Breast epithelium (tissue), 4 donors: ENCODE measurements around the gene RPL37A. TPM values are rescaled to one million over a fixed set of nuclear protein-coding genes. Genes with fewer than 3 reads are reported as not detected.

ENCODE experiments used
- DNase-seq, 2 donors: peaks; one replicate each; pipeline ENCODE4 v3.0.0-alpha.2; 2019; ENCODE audit warnings: low spot score in 2 of 2
- H3K27ac ChIP-seq, 2 donors: fragments of 200-600 bp; sonication (generic) in 1 of 2; one replicate each; pipeline ENCODE4 v1.5.1; 2016 to 2019; ENCODE audit warnings: mild to moderate bottlenecking in 1 of 2
- H3K27me3 ChIP-seq, 2 donors: fragments of 200-600 bp; sonication (generic) in 1 of 2; one replicate each; pipeline versions ENCODE4 v1.5.1 to v1.6.0; 2017 to 2019; ENCODE audit warnings: control low read depth in 1 of 2, mild to moderate bottlenecking in 1 of 2
- H3K36me3 ChIP-seq: fragments of 200-600 bp; one replicate; pipeline ENCODE4 v1.5.1; 2019
- H3K4me1 ChIP-seq, 2 donors: fragments of 200-600 bp; sonication (generic); one replicate each; pipeline ENCODE4 v1.5.1; 2016 to 2019; ENCODE audit warnings: control low read depth in 1 of 2
- H3K4me3 ChIP-seq, 3 donors: fragments of 200-600 bp; sonication (generic); 1 replicate in 2 of 3; 2 replicates in 1 of 3; pipeline ENCODE4 v1.5.1; 2016 to 2019; ENCODE audit warnings: mild to moderate bottlenecking in 3 of 3, moderate library complexity in 2 of 3
- H3K9me3 ChIP-seq, 2 donors: fragments of 200-600 bp; sonication (generic) in 1 of 2; one replicate each; pipeline ENCODE4 v1.5.1; 2016 to 2019; ENCODE audit warnings: control low read depth in 1 of 2
- POLR2A ChIP-seq: fragments of 450-650 bp; IDR thresholded peaks from one replicate; pipeline ENCODE4 v1.6.1; 2016; ENCODE audit warnings: antibody characterized with exemption, mild to moderate bottlenecking, moderate library complexity
- POLR2AphosphoS5 ChIP-seq, 3 donors: sonication (generic); formaldehyde crosslinking; IDR thresholded peaks; one replicate each; pipeline ENCODE4 v1.6.1; 2017; ENCODE audit warnings: antibody characterized with exemption in 3 of 3
- intact Hi-C: fragments of 100-400 bp; cut with DNase I; formaldehyde crosslinking; loops from one replicate; pipeline ENCODE4 v1.15.1; 2023; ENCODE audit warnings: low total_unique reads
- total RNA-seq, 3 donors: library from RNA; depleted of rRNA; stranded (reverse); fragments of >200 nt; gene quantifications; one replicate each; pipeline ENCODE4 v1.1.0, GENCODE V29; 2016
- TF ChIP-seq, protein P1 (sequence below), 3 donors: fragments of 450-650 bp; IDR thresholded peaks; one replicate each; pipeline ENCODE4 v1.5.1; 2016 to 2017; ENCODE audit warnings: antibody characterized with exemption in 3 of 3, mild to moderate bottlenecking in 3 of 3, moderate library complexity in 3 of 3

RPL37A gene
- total RNA-seq, 3 donors from 2014 or later: 1,604 to 2,277 (median 1,692) TPM

DNA sequence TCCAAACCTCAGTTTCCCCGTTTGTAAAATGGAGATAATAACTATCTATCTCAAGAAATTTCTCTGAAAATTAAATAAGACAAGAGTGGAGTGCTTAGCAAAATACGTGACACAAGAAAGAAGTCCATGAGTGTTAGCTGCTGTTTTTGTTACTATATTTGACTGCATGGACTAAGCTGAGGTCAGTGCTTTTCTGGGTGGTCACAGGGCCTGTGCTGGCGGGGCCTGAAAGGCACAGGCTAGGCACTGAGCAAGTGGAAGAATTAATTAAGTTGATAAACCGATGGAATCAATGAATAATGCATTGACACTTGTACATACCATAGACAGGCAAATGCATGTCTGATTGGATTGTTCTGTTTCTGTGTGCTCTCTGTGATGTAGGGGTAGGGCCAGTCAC lies 27.3 kb downstream of the RPL37A start:
- no peaks in the 10 kb centered on the region for H3K36me3 ChIP-seq

DNA sequence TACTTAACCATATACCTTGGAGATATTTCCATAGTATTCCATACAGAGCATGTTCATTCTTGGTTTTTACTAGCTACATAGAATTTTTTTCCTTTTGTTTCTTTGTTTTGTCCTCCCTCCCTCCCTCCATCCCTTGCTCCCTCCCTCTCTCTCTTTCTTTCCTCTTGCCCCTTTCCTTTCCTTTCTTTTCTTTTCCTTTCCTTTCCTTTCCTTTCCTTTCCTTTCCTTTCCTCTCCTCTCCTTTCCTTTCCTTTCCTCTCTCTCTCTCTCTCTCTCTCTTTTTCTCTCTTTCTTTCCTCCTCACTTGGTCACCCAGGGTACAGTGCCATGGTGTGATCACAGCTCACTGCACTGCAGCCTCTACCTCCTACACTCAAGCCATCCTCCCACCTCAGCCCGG lies 28.3 kb downstream of the RPL37A start:
- Histone ChIP-seq H3K9me3 (no peaks in the 10 kb centered on the region), H3K4me1 (no peaks in the 10 kb centered on the region), H3K36me3 (no peaks in the 10 kb centered on the region), H3K27ac (no peak overlapping the region), H3K4me3 (no peak overlapping the region), H3K27me3 (no peaks in the 10 kb centered on the region)
- intact Hi-C loops: loop anchor here (10.0 kb wide), 1 partner anchor 108 kb away; the partner anchor contains the start of gene IGFBP2
- no peak for DNase-seq
- TF ChIP-seq POLR2A (no peak), POLR2AphosphoS5 (IDR thresholded peaks at IDR 0.05) (no peak)
- TF ChIP-seq, protein P1, sequence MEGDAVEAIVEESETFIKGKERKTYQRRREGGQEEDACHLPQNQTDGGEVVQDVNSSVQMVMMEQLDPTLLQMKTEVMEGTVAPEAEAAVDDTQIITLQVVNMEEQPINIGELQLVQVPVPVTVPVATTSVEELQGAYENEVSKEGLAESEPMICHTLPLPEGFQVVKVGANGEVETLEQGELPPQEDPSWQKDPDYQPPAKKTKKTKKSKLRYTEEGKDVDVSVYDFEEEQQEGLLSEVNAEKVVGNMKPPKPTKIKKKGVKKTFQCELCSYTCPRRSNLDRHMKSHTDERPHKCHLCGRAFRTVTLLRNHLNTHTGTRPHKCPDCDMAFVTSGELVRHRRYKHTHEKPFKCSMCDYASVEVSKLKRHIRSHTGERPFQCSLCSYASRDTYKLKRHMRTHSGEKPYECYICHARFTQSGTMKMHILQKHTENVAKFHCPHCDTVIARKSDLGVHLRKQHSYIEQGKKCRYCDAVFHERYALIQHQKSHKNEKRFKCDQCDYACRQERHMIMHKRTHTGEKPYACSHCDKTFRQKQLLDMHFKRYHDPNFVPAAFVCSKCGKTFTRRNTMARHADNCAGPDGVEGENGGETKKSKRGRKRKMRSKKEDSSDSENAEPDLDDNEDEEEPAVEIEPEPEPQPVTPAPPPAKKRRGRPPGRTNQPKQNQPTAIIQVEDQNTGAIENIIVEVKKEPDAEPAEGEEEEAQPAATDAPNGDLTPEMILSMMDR (IDR thresholded peaks at IDR 0.05): no peak

More for the DNA sequence above, 27.3 kb downstream of the RPL37A start:
- TF ChIP-seq POLR2AphosphoS5 (IDR thresholded peaks at IDR 0.05) (no peak), POLR2A (no peak)
- TF ChIP-seq, protein P1 (IDR thresholded peaks at IDR 0.05): no peak
- no peak for DNase-seq
- H3K27ac ChIP-seq: no peak overlapping the region
- intact Hi-C loops: loop anchor here (10.0 kb wide), 1 partner anchor 109 kb away; the partner anchor contains the start of gene IGFBP2
- H3K4me3 ChIP-seq: no peak overlapping the region
- H3K27me3 ChIP-seq: no peaks in the 10 kb centered on the region
- no peaks in the 10 kb centered on the region for H3K9me3 ChIP-seq
- H3K4me1 ChIP-seq: no peaks in the 10 kb centered on the region

DNA sequence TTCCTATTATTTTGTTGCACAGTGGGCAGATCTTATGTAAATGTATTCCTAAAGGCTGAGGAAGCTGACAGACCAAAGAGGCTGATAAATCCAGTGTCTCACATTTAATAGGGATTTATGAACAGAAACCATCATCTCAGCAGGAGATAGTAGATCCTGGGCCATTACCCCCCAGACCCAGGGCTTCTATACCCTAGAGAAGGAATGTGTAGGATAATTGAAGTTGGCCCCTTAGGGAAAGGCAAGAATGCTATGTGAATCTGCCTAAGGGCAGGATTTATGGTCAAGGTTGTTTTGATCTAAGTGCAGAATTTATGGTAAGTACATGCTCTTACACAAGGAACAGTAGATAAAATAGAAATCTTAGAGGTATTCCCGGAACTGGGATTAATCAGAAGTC lies 29.0 kb downstream of the RPL37A start:
- DNase-seq: no peak
- H3K27me3 ChIP-seq: no peaks in the 10 kb centered on the region
- TF ChIP-seq, protein P1 (IDR thresholded peaks at IDR 0.05): no peak
- TF ChIP-seq POLR2A (no peak), POLR2AphosphoS5 (IDR thresholded peaks at IDR 0.05) (no peak)
- intact Hi-C loops: loop anchor here (10.0 kb wide), 1 partner anchor 107 kb away; the partner anchor contains the start of gene IGFBP2
- H3K4me1 ChIP-seq: no peaks in the 10 kb centered on the region
- no peaks in the 10 kb centered on the region for H3K36me3 ChIP-seq
- H3K27ac ChIP-seq: no peak overlapping the region
- H3K4me3 ChIP-seq: no peak overlapping the region
- H3K9me3 ChIP-seq: no peaks in the 10 kb centered on the region

GRCh38 chr2:216532562-216532961 lies 33.9 kb downstream of the RPL37A start:
- Histone ChIP-seq H3K4me1 (peaks cover 7 to 10% of the 10 kb centered on the region in 2 donors), H3K36me3 (no peaks in the 10 kb centered on the region), H3K27ac (peak overlapping the region in 1 of 2 donors; percentile 89), H3K27me3 (no peaks in the 10 kb centered on the region), H3K4me3 (no peak overlapping the region), H3K9me3 (no peaks in the 10 kb centered on the region)
- intact Hi-C loops: no loop called here
- DNase-seq: no peak
- TF ChIP-seq, protein P1 (IDR thresholded peaks at IDR 0.05): no peak
- no peak for TF ChIP-seq POLR2AphosphoS5 (IDR thresholded peaks at IDR 0.05)
- TF ChIP-seq POLR2A: no peak

DNA sequence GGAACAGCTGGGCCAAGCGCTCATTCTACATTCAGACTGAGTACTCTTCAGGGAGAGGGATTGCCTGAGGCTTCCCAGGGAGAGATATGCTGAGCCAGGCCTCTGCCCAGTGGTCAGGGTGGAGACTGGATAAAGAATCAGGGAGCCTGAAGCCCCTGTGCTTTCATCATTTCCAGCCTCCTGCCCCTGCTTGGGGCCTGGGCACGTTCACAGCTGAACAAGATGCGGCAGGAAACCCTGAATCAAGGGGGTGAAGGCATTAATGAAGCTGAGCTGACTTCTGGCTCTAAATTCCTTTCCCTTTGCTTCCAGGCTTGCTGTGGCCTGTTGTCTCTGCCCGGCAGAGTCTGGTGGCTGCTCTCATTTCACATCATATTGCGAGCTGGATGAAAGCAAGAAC lies 35.0 kb downstream of the RPL37A start:
- TF ChIP-seq, protein P1 (IDR thresholded peaks at IDR 0.05): no peak
- TF ChIP-seq POLR2AphosphoS5 (IDR thresholded peaks at IDR 0.05) (no peak), POLR2A (no peak)
- Histone ChIP-seq H3K36me3 (no peaks in the 10 kb centered on the region), H3K4me3 (no peak overlapping the region), H3K27ac (peak overlapping the region; percentile 83 to 89), H3K27me3 (no peaks in the 10 kb centered on the region), H3K4me1 (peaks cover 7 to 10% of the 10 kb centered on the region in 2 donors), H3K9me3 (no peaks in the 10 kb centered on the region)
- no peak for DNase-seq
- intact Hi-C loops: no loop called here
